ENCODE data around the gene EGR1. TPM values are rescaled to one million over a fixed set of nuclear protein-coding genes. Genes with fewer than 3 reads are reported as not detected.

The EGR1 gene
- polyA plus RNA-seq, 2 of the 4 experiments (the other 2 are of a cell fraction) = 0.59 to 49.3 TPM

GRCh38 chr5:138517437-138517836 is 52.2 kb downstream of the EGR1 start:
- no peak for DNase-seq (ENCODE audit: low read depth in 1 of 2, low spot score in 1 of 2)
- CTCF ChIA-PET = interaction anchor here (1.1 to 6.0 kb wide), 3 partner anchors 14 to 68 kb away, joined by 4 to 53 read pairs (median 5); partner anchors contain the start of gene ETF1
- TF ChIP-seq HDAC2 (IDR thresholded peaks at IDR 0.05) (no peak), RARB (CRISPR knock-in tag; IDR thresholded peaks at IDR 0.05) (no peak), HOXA7 (CRISPR knock-in tag; IDR thresholded peaks at IDR 0.05) (no peak)
- FAIRE-seq = no peak
- Histone ChIP-seq H3K4me2 (no peak overlapping the region), H3K4me1 (peaks cover 13% of the 10 kb centered on the region), H3K4me3 (no peak overlapping the region), H3K27ac (no peak overlapping the region), H3K9me3 (no peaks in the 10 kb centered on the region)
- ATAC-seq = no peak
- POLR2A ChIA-PET = no interaction called here
- 89% methylated on average over 4 of the region's 4 CpGs for WGBS (ENCODE audit: missing lambda C conversion rate)

Small RNAs within 50 kb of the gene (small RNA-seq; reads per million reads assigned to genes)
- gene AC113403.1 = 0 reads per million in 6 experiments

Other genes with a start within 250 kb of the EGR1 start
- gene GFRA3, start 190.9 kb upstream of the EGR1 start, polyA plus RNA-seq (2011; rRNA removed) = 0.08 and 0.09 TPM in 2 replicates
- 0.04 to 0.07 TPM in 2 of 3 replicates, not detected in the other for gene GFRA3, start 190.9 kb upstream of the EGR1 start, polyA plus RNA-seq (2017; fragmentation: RNase III; extraction: RNeasy Plus Mini Kit Qiagen cat#74134 plus additional on column Dnase treatment)
- 19.3 and 20.5 TPM in 2 replicates for gene CDC25C, start 133.7 kb upstream of the EGR1 start, polyA plus RNA-seq (2011; rRNA removed)
- 11.2 to 12.7 TPM (median 12.6 TPM) in 3 replicates for gene CDC25C, start 133.7 kb upstream of the EGR1 start, polyA plus RNA-seq (2017; fragmentation: RNase III; extraction: RNeasy Plus Mini Kit Qiagen cat#74134 plus additional on column Dnase treatment)
- 24.5 and 24.9 TPM in 2 replicates for gene FAM53C, start 127.2 kb upstream of the EGR1 start, polyA plus RNA-seq (2011; rRNA removed)
- 21.9 to 25.7 TPM (median 24.7 TPM) in 3 replicates for gene FAM53C, start 127.2 kb upstream of the EGR1 start, polyA plus RNA-seq (2017; fragmentation: RNase III; extraction: RNeasy Plus Mini Kit Qiagen cat#74134 plus additional on column Dnase treatment)
- 50.6 and 52.5 TPM in 2 replicates for gene KDM3B, start 112.8 kb upstream of the EGR1 start, polyA plus RNA-seq (2011; rRNA removed)
- 35.4 to 38.1 TPM (median 37.4 TPM) in 3 replicates for gene KDM3B, start 112.8 kb upstream of the EGR1 start, polyA plus RNA-seq (2017; fragmentation: RNase III; extraction: RNeasy Plus Mini Kit Qiagen cat#74134 plus additional on column Dnase treatment)
- gene REEP2, start 26.4 kb upstream of the EGR1 start, polyA plus RNA-seq (2011; rRNA removed) = 4.6 and 9.3 TPM in 2 replicates
- gene REEP2, start 26.4 kb upstream of the EGR1 start, polyA plus RNA-seq (2017; fragmentation: RNase III; extraction: RNeasy Plus Mini Kit Qiagen cat#74134 plus additional on column Dnase treatment) = 5.0 to 6.1 TPM (median 5.1 TPM) in 3 replicates
- gene ETF1, start 77.8 kb downstream of the EGR1 start, polyA plus RNA-seq (2011; rRNA removed) = 140 and 161 TPM in 2 replicates
- 118 to 131 TPM (median 119 TPM) in 3 replicates for gene ETF1, start 77.8 kb downstream of the EGR1 start, polyA plus RNA-seq (2017; fragmentation: RNase III; extraction: RNeasy Plus Mini Kit Qiagen cat#74134 plus additional on column Dnase treatment)
- gene HSPA9, start 109.9 kb downstream of the EGR1 start, polyA plus RNA-seq (2011; rRNA removed) = 544 and 615 TPM in 2 replicates
- gene HSPA9, start 109.9 kb downstream of the EGR1 start, polyA plus RNA-seq (2017; fragmentation: RNase III; extraction: RNeasy Plus Mini Kit Qiagen cat#74134 plus additional on column Dnase treatment) = 398 to 456 TPM (median 417 TPM) in 3 replicates